Kidney epithelial cell (primary cell): ENCODE data around the gene FAM50B. TPM values are rescaled to one million over a fixed set of nuclear protein-coding genes. Genes with fewer than 3 reads are reported as not detected.

ENCODE experiments used
- DNase-seq: peaks from one replicate; pipeline ENCODE4 v3.0.0-alpha.2; 2010; ENCODE audit warnings: low read depth
- H3K27me3 ChIP-seq: 2 replicates; pipeline ENCODE4 v1.6.0; 2011; ENCODE audit warnings: low read length; ENCODE audit not compliant: control insufficient read depth, insufficient read depth
- H3K36me3 ChIP-seq: 2 replicates; pipeline ENCODE4 v1.5.1; 2011; ENCODE audit warnings: low read length; ENCODE audit not compliant: control insufficient read depth, insufficient read depth
- H3K4me3 ChIP-seq: 2 replicates; pipeline ENCODE4 v1.5.1; 2011; ENCODE audit warnings: low read depth, mild to moderate bottlenecking, control low read depth, low read length
- CTCF ChIP-seq: IDR thresholded peaks from 2 replicates; pipeline ENCODE4 v1.5.1; 2011; ENCODE audit warnings: mild to moderate bottlenecking, moderate library complexity, low read length, control low read depth, inconsistent platforms; ENCODE audit not compliant: insufficient read depth, poor library complexity, severe bottlenecking
- total RNA-seq: library from RNA; depleted of rRNA; stranded (reverse); fragments of >200 nt; gene quantifications from 2 replicates; pipeline ENCODE4 v1.2.3, GENCODE V29; 2015

Gene FAM50B
- total RNA-seq, 1 donor from 2014 or later, result 8.6 TPM

GRCh38 chr6:3873051-3873450, 23.9 kb downstream of the FAM50B start:
- no peak for DNase-seq
- Histone ChIP-seq H3K27me3 (no peaks in the 10 kb centered on the region), H3K4me3 (no peak overlapping the region), H3K36me3 (no peaks in the 10 kb centered on the region)
- no peak for TF ChIP-seq CTCF

GRCh38 chr6:3874069-3874468, 24.9 kb downstream of the FAM50B start:
- TF ChIP-seq CTCF, result no peak
- H3K4me3 ChIP-seq, result no peak overlapping the region
- H3K27me3 ChIP-seq, result no peaks in the 10 kb centered on the region
- no peak for DNase-seq
- H3K36me3 ChIP-seq, result no peaks in the 10 kb centered on the region

- no peak overlapping the region for H3K4me3 ChIP-seq
- no peak for TF ChIP-seq CTCF
- no peak for DNase-seq
- no peaks in the 10 kb centered on the region for H3K27me3 ChIP-seq
- H3K36me3 ChIP-seq, result no peaks in the 10 kb centered on the region
Observed at GRCh38 chr6:3875486-3875885, 26.3 kb downstream of the FAM50B start.

GRCh38 chr6:3876101-3876500, 26.9 kb downstream of the FAM50B start:
- DNase-seq, result no peak
- TF ChIP-seq CTCF, result no peak

GRCh38 chr6:3876866-3877265, 27.7 kb downstream of the FAM50B start:
- TF ChIP-seq CTCF, result no peak
- H3K27me3 ChIP-seq, result no peaks in the 10 kb centered on the region
- DNase-seq, result no peak
- H3K4me3 ChIP-seq, result no peak overlapping the region
- H3K36me3 ChIP-seq, result no peaks in the 10 kb centered on the region

More at GRCh38 chr6:3876101-3876500, 26.9 kb downstream of the FAM50B start:
- Histone ChIP-seq H3K4me3 (no peak overlapping the region), H3K27me3 (no peaks in the 10 kb centered on the region), H3K36me3 (no peaks in the 10 kb centered on the region)

- no peak overlapping the region for H3K4me3 ChIP-seq
- no peak for TF ChIP-seq CTCF
- H3K27me3 ChIP-seq, result no peaks in the 10 kb centered on the region
- no peaks in the 10 kb centered on the region for H3K36me3 ChIP-seq
- no peak for DNase-seq
Observed at GRCh38 chr6:3878048-3878666, 29.0 kb downstream of the FAM50B start.
